ENCODE data around the gene GHRH. TPM values are rescaled to one million over a fixed set of nuclear protein-coding genes. Genes with fewer than 3 reads are reported as not detected.

GHRH gene
- total RNA-seq, 4 donors from 2014 or later, result not detected

- intact Hi-C loops (cut with DNase I), result no loop called here
- 87 to 90% methylated on average over 10 to 11 of the region's 11 CpGs for WGBS, 2 donors
- Histone ChIP-seq H3K36me3 (peaks cover 0 to 25% (median 0%) of the 10 kb centered on the region in 3 donors), H3K9me3 (no peaks in the 10 kb centered on the region), H3K4me3 (no peak overlapping the region), H3K27me3 (no peaks in the 10 kb centered on the region), H3K4me1 (peaks cover 43 to 91% (median 54%) of the 10 kb centered on the region in 3 donors), H3K27ac (peak overlapping the region; percentile 62 to 90 (median 86))
- TF ChIP-seq POLR2A (IDR thresholded peaks at IDR 0.05), result no peak
- TF ChIP-seq, protein P1, sequence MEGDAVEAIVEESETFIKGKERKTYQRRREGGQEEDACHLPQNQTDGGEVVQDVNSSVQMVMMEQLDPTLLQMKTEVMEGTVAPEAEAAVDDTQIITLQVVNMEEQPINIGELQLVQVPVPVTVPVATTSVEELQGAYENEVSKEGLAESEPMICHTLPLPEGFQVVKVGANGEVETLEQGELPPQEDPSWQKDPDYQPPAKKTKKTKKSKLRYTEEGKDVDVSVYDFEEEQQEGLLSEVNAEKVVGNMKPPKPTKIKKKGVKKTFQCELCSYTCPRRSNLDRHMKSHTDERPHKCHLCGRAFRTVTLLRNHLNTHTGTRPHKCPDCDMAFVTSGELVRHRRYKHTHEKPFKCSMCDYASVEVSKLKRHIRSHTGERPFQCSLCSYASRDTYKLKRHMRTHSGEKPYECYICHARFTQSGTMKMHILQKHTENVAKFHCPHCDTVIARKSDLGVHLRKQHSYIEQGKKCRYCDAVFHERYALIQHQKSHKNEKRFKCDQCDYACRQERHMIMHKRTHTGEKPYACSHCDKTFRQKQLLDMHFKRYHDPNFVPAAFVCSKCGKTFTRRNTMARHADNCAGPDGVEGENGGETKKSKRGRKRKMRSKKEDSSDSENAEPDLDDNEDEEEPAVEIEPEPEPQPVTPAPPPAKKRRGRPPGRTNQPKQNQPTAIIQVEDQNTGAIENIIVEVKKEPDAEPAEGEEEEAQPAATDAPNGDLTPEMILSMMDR (IDR thresholded peaks at IDR 0.05), result no peak
- no peak for DNase-seq
Measured at GRCh38 chr20:37293301-37293943, 31.8 kb upstream of the GHRH start.

GRCh38 chr20:37291724-37292126 is 30.1 kb upstream of the GHRH start:
- peaks cover 0 to 25% (median 0%) of the 10 kb centered on the region in 3 donors for H3K36me3 ChIP-seq
- 87 to 90% methylated on average over 6 of the region's 6 CpGs for WGBS, 2 donors
- no peak overlapping the region for H3K4me3 ChIP-seq
- no peak for TF ChIP-seq POLR2A (IDR thresholded peaks at IDR 0.05)
- TF ChIP-seq, protein P1 (IDR thresholded peaks at IDR 0.05), result no peak
- H3K4me1 ChIP-seq, result peaks cover 33 to 90% (median 43%) of the 10 kb centered on the region in 3 donors
- DNase-seq, result no peak
- H3K9me3 ChIP-seq, result no peaks in the 10 kb centered on the region
- H3K27me3 ChIP-seq, result no peaks in the 10 kb centered on the region
- intact Hi-C loops (cut with DNase I), result no loop called here
- H3K27ac ChIP-seq, result peak overlapping the region in 1 of 4 donors; percentile 100

DNA sequence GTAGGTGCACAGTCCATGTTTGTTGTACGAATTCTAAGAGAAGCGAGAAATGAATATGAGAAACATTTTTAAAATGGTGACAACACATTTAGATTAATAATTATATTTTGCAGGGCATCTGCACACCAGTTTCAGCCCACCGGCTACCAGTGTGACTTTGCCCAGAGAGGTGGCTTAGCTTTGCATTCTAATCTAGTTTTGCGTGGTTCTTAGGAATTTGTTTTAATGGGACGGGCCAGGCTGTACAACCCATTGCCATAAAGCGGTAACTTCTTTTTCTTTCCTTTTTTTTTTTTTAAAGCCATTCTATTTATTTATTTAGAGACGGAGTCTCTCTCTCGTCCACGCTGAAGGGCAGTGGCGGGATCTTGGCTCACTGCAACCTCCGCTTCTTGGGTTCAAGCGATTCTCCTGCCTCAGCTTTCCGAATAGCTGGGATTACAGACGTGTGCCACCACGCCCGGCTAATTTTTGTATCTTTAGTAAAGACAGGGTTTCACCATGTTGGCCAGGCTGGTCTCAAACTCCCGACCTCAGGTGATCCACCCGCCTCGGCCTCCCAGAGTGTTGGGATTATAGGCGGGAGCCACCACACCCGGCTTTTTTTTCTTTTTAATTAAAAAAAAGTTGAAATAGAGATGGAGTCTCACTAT is 28.7 kb upstream of the GHRH start:
- no peak for TF ChIP-seq POLR2A (IDR thresholded peaks at IDR 0.05)
- TF ChIP-seq, protein P1 (IDR thresholded peaks at IDR 0.05), result no peak
- intact Hi-C loops (cut with DNase I), result no loop called here
- Histone ChIP-seq H3K9me3 (no peaks in the 10 kb centered on the region), H3K36me3 (peaks cover 0 to 25% (median 0%) of the 10 kb centered on the region in 3 donors), H3K27me3 (no peaks in the 10 kb centered on the region), H3K4me1 (peaks cover 21 to 85% (median 29%) of the 10 kb centered on the region in 3 donors), H3K27ac (peak overlapping the region; percentile 96 to 100 (median 99)), H3K4me3 (peak overlapping the region; percentile 89 to 99 (median 96))
- WGBS, 2 donors, result 27 to 42% methylated on average over 15 to 21 of the region's 21 CpGs
- DNase-seq, result no peak

DNA sequence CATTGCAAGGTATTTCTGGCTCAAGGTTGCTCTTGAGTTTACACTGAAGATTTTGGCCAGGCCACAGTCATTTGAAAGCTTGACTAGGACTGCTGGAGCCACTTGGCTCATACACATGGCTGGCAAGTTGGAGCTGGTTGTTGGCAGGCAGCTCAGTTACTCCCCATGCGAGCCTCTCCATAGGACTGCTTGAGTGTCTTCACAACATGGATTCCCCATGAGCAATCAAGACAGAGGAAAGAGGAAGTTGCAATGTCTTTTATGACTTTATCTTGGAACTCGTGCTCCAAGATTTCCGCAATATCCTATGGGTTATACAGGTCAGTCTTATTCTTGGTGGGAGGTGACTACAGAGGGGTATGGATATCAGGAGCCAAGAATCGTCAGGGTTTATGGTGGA is 26.5 kb upstream of the GHRH start:
- intact Hi-C loops (cut with DNase I), result no loop called here
- Histone ChIP-seq H3K9me3 (no peaks in the 10 kb centered on the region), H3K36me3 (peaks cover 0 to 17% (median 0%) of the 10 kb centered on the region in 3 donors), H3K4me1 (peaks cover 5 to 63% (median 13%) of the 10 kb centered on the region in 3 donors), H3K4me3 (no peak overlapping the region), H3K27ac (peak overlapping the region; percentile 96 to 100 (median 99)), H3K27me3 (no peaks in the 10 kb centered on the region)
- no peak for DNase-seq
- no peak for TF ChIP-seq POLR2A (IDR thresholded peaks at IDR 0.05)
- TF ChIP-seq, protein P1 (IDR thresholded peaks at IDR 0.05), result no peak
- 43 to 53% methylated on average over 4 of the region's 4 CpGs for WGBS, 2 donors
